Pancreas (tissue), 10 donors: ENCODE results near the gene CLPTM1. TPM values are rescaled to one million over a fixed set of nuclear protein-coding genes. Genes with fewer than 3 reads are reported as not detected.
"Not testable (repeated sequence)": the region's sequence is repeated elsewhere in the genome, so short reads cannot be mapped to it uniquely, and the experiment has no call there.

ENCODE experiments used
- ATAC-seq, 4 donors: fragments of 200-7000 bp; cut with Tn5 transposase; one replicate each; pipeline versions ENCODE4 v1.8.0 to v1.9.1; 2020; ENCODE audit warnings: mild to moderate bottlenecking in 4 of 4, moderate library complexity in 4 of 4
- DNase-seq, 6 donors: peaks; one replicate each; pipeline ENCODE4 v3.0.0-alpha.2; 2020
- FAIRE-seq: peaks from 2 replicates; lab custom pipeline; 2012; peaks lifted over from hg19 to GRCh38; lab: Jason Lieb, UNC
- H3K27ac ChIP-seq, 4 donors: fragments of 200-600 bp; sonication (generic); 1 replicate in 3 of 4; 2 replicates in 1 of 4; pipeline versions ENCODE4 v1.5.0 to v1.8.0; 2020
- H3K27me3 ChIP-seq, 4 donors: fragments of 200-600 bp; one replicate each; pipeline ENCODE4 v1.8.0; 2021
- H3K36me3 ChIP-seq, 3 donors: fragments of 200-600 bp; sonication (generic) in 1 of 3; one replicate each; pipeline versions ENCODE4 v1.5.0 to v1.8.0; 2020 to 2021
- H3K4me1 ChIP-seq, 3 donors: fragments of 200-600 bp; one replicate each; pipeline ENCODE4 v1.8.0; 2021
- H3K4me3 ChIP-seq, 4 donors: fragments of 200-600 bp; sonication (generic) in 2 of 4; one replicate each; pipeline versions ENCODE4 v1.5.0 to v1.8.0; 2020 to 2021
- H3K9me3 ChIP-seq, 4 donors: fragments of 200-600 bp; one replicate each; pipeline ENCODE4 v1.8.0; 2021
- CTCF ChIP-seq, 4 donors: fragments of 200-600 bp; sonication (generic) in 3 of 4; IDR thresholded peaks; one replicate each; pipeline versions ENCODE4 v1.5.0 to v1.8.0; 2021; ENCODE audit warnings: antibody characterized with exemption in 4 of 4
- WGBS, 2 donors: extraction: QIAGEN DNeasy Blood & Tissue Kit; methylation state at CpG; one replicate each; pipeline ENCODE4 v1.1.7; 2013; 5-methylcytosine and 5-hydroxymethylcytosine counted together
- intact Hi-C, 3 donors: fragments of 100-400 bp; cut with DNase I; formaldehyde crosslinking; loops; one replicate each; pipeline versions ENCODE4 v1.11.1 to v1.14.2; 2022
- polyA plus RNA-seq, 2 donors: library from polyadenylated mRNA; stranded (reverse); fragments of 200-250 nt; gene quantifications; one replicate each; pipeline ENCODE4 v1.2.3, GENCODE V29; 2013
- total RNA-seq, 6 donors: library from RNA; stranded (reverse); fragmentation: NEBNext Ultra II Directional in 4 of 6; extraction: Animal tissue kit (Norgen Biotek cat#: 25700) in 4 of 6; gene quantifications; one replicate each; pipeline versions ENCODE4 v1.2.1 to v1.2.4, GENCODE V29; 2021 to 2023
- donor health status: healthy with polysubstance abuse.
- donor health status: DM: no; HTN: no; CAD: no; lungs with moderate emphysema.
- donor health status: DM: no; HTN: no; CAD: no.
- donor health status: control.
- donor health status: control.
- donor health status: Bipolar disorder and iron deficiency.
- donor health status: DM: yes; HTN: yes; CAD: no.
- donor health status: DM: no; HTN: no; CAD: no.
- donor health status: DM: no; HTN: no; CAD: no.
- donor health status: DM: yes; HTN: yes; CAD: no.

CLPTM1 gene
- total and polyA plus RNA-seq, 8 donors: 56.4 to 81.9 (median 66.3) TPM

GRCh38 chr19:44908836-44909261, 46.3 kb upstream of the CLPTM1 start:
- WGBS, 2 donors: 92 to 94% methylated on average over 43 to 44 of the region's 44 CpGs
- TF ChIP-seq CTCF (IDR thresholded peaks at IDR 0.05): no peak
- H3K4me1 ChIP-seq: peaks cover 3 to 7% (median 4%) of the 10 kb centered on the region in 3 donors
- no peaks in the 10 kb centered on the region for H3K36me3 ChIP-seq
- no peak overlapping the region for H3K27ac ChIP-seq
- FAIRE-seq: no peak
- ATAC-seq: no peak
- H3K9me3 ChIP-seq: no peaks in the 10 kb centered on the region
- no peak overlapping the region for H3K4me3 ChIP-seq
- H3K27me3 ChIP-seq: no peaks in the 10 kb centered on the region
- DNase-seq: no peak
- intact Hi-C loops: loop anchor here in 1 of 3 donors (5.0 to 10.0 kb wide), 2 partner anchors 38 to 146 kb away; partner anchors contain the start of gene APOC2

- DNase-seq (no peak), FAIRE-seq (no peak), ATAC-seq (no peak)
- peaks cover 0 to under 1% (median 0%) of the 10 kb centered on the region in 3 donors for H3K4me1 ChIP-seq
- H3K27ac ChIP-seq: no peak overlapping the region
- WGBS, 2 donors: 85 to 87% methylated on average over 5 of the region's 5 CpGs
- no peak for TF ChIP-seq CTCF (IDR thresholded peaks at IDR 0.05)
- no peaks in the 10 kb centered on the region for H3K9me3 ChIP-seq
- no peak overlapping the region for H3K4me3 ChIP-seq
- intact Hi-C loops: loop anchor here in 1 of 3 donors (5.0 to 10.0 kb wide), 2 partner anchors 38 to 145 kb away; partner anchors contain the start of gene APOC2
- H3K27me3 ChIP-seq: no peaks in the 10 kb centered on the region
- H3K36me3 ChIP-seq: no peaks in the 10 kb centered on the region
Observed at GRCh38 chr19:44909775-44910174, 45.4 kb upstream of the CLPTM1 start.

- FAIRE-seq, H3K4me1 ChIP-seq, H3K27me3 ChIP-seq, H3K36me3 ChIP-seq, DNase-seq, intact Hi-C loops, ATAC-seq, H3K4me3 ChIP-seq, H3K27ac ChIP-seq, H3K9me3 ChIP-seq: not testable (repeated sequence)
- 59 to 78% methylated on average over 6 of the region's 6 CpGs for WGBS, 2 donors
Observed at GRCh38 chr19:44911896-44912295, 43.3 kb upstream of the CLPTM1 start.

GRCh38 chr19:44912854-44913253, 42.3 kb upstream of the CLPTM1 start:
- no peaks in the 10 kb centered on the region for H3K9me3 ChIP-seq
- no peak for TF ChIP-seq CTCF (IDR thresholded peaks at IDR 0.05)
- no peaks in the 10 kb centered on the region for H3K36me3 ChIP-seq
- DNase-seq: peak in 1 of 6 donors; percentile 56
- H3K4me3 ChIP-seq: no peak overlapping the region
- 44 to 54% methylated on average over 6 of the region's 6 CpGs for WGBS, 2 donors
- H3K4me1 ChIP-seq: no peaks in the 10 kb centered on the region
- ATAC-seq: peak in 2 of 4 donors; percentile 17 to 21
- FAIRE-seq: no peak
- H3K27ac ChIP-seq: no peak overlapping the region
- intact Hi-C loops: no loop called here
- no peaks in the 10 kb centered on the region for H3K27me3 ChIP-seq

- H3K36me3 ChIP-seq, DNase-seq, ATAC-seq, FAIRE-seq, H3K4me1 ChIP-seq, intact Hi-C loops, H3K27me3 ChIP-seq, H3K9me3 ChIP-seq, H3K4me3 ChIP-seq: not testable (repeated sequence)
- peak overlapping the region in 1 of 4 donors; percentile 15 for H3K27ac ChIP-seq
- 59 to 67% methylated on average over 23 of the region's 23 CpGs for WGBS, 2 donors
Observed at GRCh38 chr19:44913512-44914432, 41.4 kb upstream of the CLPTM1 start.

GRCh38 chr19:44914433-44915206, 40.6 kb upstream of the CLPTM1 start, which contains the start of gene APOC1:
Gene APOC1, plus strand, starts transcription at chr19:44914608. Its CDS starts 284 bp downstream, at chr19:44914892.
- intact Hi-C loops, H3K4me1 ChIP-seq, FAIRE-seq, H3K9me3 ChIP-seq, H3K27me3 ChIP-seq, H3K36me3 ChIP-seq: not testable (repeated sequence)
- H3K27ac ChIP-seq: peak within 1 kb of the TSS in 1 of 4 donors; percentile 15
- DNase-seq (peak; percentile 76 to 90 (median 84)), ATAC-seq (peak; percentile 91 to 97 (median 94))
- WGBS, 2 donors: 8 to 13% methylated on average over 22 to 26 of the region's 28 CpGs
- peak within 1 kb of the TSS; percentile 12 to 57 (median 29) for H3K4me3 ChIP-seq
